Measurements from ENCODE around the gene PKD2L2.
"Not testable (repeated sequence)": the region's sequence is repeated elsewhere in the genome, so short reads cannot be mapped to it uniquely, and the experiment has no call there.

The PKD2L2 gene

DNA sequence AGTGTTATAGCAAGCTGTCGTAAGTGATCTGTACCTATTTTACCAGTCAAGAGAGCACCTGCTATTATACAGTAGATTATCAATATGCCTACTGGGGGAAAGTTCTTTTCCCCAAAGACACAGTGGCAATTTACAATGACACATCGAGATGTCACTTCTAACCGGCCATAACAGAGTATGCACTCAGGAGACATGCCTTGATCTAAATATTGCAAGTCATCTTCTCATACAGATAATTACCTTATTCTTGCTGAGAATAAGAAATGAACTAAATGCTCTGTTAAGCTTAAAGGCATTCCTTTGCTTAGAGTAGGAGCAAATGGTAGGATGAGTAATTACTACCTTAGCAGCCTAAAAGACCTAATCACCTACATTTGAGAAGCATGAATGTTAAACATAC is 71.6 kb downstream of the PKD2L2 start:
- TF ChIP-seq, protein P1, sequence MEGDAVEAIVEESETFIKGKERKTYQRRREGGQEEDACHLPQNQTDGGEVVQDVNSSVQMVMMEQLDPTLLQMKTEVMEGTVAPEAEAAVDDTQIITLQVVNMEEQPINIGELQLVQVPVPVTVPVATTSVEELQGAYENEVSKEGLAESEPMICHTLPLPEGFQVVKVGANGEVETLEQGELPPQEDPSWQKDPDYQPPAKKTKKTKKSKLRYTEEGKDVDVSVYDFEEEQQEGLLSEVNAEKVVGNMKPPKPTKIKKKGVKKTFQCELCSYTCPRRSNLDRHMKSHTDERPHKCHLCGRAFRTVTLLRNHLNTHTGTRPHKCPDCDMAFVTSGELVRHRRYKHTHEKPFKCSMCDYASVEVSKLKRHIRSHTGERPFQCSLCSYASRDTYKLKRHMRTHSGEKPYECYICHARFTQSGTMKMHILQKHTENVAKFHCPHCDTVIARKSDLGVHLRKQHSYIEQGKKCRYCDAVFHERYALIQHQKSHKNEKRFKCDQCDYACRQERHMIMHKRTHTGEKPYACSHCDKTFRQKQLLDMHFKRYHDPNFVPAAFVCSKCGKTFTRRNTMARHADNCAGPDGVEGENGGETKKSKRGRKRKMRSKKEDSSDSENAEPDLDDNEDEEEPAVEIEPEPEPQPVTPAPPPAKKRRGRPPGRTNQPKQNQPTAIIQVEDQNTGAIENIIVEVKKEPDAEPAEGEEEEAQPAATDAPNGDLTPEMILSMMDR (conservative IDR thresholded peaks at IDR 0.05; ENCODE audit: control insufficient read depth, insufficient read depth, low read depth, low read length): no peak
- no peak overlapping the region for H3K4me3 ChIP-seq (ENCODE audit: control insufficient read depth, low read depth, low read length)
- DNase-seq (ENCODE audit: low read depth): no peak

DNA sequence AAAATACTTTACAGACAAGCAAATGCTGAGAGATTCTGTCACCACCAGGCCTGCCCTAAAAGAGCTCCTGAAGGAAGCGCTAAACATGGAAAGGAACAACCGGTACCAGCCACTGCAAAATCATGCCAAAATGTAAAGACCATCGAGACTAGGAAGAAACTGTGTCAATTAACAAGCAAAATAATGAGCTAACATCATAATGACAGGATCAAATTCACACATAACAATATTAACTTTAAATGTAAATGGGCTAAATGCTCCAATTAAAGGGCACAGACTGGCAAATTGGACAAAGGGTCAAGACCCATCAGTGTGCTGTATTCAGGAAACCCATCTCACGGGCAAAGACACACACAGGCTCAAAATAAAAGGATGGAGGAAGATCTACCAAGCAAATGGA is 81.1 kb downstream of the PKD2L2 start:
- H3K4me3 ChIP-seq (ENCODE audit: control insufficient read depth, low read depth, low read length); DNase-seq (ENCODE audit: low read depth): not testable (repeated sequence)

DNA sequence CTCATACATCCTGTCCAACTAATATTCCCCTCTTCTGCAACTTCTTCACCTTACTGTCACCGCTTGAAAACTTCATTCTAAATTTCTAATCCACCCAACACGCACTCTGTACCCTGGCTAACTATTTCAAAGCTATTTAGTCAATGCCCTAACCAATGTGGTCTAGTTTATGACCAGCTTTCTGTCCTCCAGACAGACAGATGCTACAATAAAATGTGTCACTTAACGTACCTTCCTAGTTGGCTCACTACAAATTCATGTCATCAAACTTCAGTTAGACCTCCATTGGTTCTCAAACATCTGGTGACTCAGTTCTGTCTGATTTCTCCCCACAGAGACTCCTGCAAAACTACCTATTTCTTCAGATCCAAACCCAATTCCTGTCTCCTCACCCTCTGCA is 86.0 kb downstream of the PKD2L2 start:
- no peak overlapping the region for H3K4me3 ChIP-seq (ENCODE audit: control insufficient read depth, low read depth, low read length)
- no peak for DNase-seq (ENCODE audit: low read depth)
- TF ChIP-seq, protein P1 (conservative IDR thresholded peaks at IDR 0.05; ENCODE audit: control insufficient read depth, insufficient read depth, low read depth, low read length): no peak

- no peak for DNase-seq (ENCODE audit: low read depth)
- TF ChIP-seq, protein P1 (conservative IDR thresholded peaks at IDR 0.05; ENCODE audit: control insufficient read depth, insufficient read depth, low read depth, low read length): no peak
- no peak overlapping the region for H3K4me3 ChIP-seq (ENCODE audit: control insufficient read depth, low read depth, low read length)
Observed at GRCh38 chr5:137989419-137989818, 100.2 kb downstream of the PKD2L2 start.
